Limb (tissue), 2 donors: ENCODE results near the gene FAM187B.
"Not testable (repeated sequence)": the region's sequence is repeated elsewhere in the genome, so short reads cannot be mapped to it uniquely, and the experiment has no call there.

ENCODE experiments used
- DNase-seq, 2 donors: peaks; one replicate each; pipeline ENCODE4 v3.0.0-alpha.2; 2016; ENCODE audit errors: extremely low spot score in 2 of 2

The FAM187B gene

GRCh38 chr19:35213663-35214632, 14.6 kb downstream of the FAM187B start:
- DNase-seq: peak; percentile 31 to 32

GRCh38 chr19:35212241-35212640, 16.3 kb downstream of the FAM187B start:
- no peak for DNase-seq

- DNase-seq: no peak
These were observed 16.9 kb downstream of the FAM187B start for GRCh38 chr19:35211545-35212230.

DNA sequence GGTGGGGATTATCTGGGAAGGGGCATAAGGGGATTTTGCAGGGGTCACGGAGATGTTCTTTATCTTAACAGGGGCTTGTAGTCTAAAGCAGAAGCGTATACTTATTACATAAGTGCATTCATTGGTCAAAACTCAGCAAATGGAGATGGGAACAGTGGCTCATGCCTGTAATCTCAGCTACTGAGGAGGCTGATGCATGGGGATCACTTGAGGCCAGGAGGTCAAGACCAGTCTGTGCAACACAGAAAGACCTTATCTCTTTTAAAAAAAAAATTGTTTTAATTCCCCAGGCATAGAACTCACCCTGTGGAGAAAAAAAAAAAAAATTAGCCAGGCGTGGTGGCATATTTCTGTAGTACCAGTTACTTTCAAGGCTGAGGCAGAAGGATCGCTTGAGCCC, 18.9 kb downstream of the FAM187B start:
- DNase-seq: no peak

GRCh38 chr19:35208121-35208520, 20.4 kb downstream of the FAM187B start:
- no peak for DNase-seq

DNA sequence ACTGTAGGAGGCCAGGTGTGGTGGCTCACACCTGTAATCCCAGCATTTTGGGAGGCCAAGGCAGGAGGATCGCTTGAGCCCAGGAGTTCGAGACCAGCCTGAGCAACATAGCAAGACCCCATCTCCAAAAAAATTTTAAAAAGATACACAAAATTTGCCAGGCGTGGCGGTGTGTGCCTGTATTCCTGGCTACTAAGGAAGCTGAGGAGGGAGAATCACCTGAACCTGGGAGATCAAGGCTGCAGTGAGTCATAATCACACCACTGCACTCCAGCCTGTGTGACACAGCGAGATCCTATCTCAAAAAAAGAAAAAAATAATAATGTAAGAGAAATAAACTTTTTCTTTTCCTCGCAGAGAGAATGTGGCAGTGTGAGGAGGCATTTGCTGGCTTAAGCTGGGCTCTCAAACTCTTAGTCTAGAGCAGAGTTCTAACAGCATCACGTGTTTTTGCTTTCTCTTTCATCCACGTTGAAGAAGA, 21.1 kb downstream of the FAM187B start:
- DNase-seq: no peak

DNA sequence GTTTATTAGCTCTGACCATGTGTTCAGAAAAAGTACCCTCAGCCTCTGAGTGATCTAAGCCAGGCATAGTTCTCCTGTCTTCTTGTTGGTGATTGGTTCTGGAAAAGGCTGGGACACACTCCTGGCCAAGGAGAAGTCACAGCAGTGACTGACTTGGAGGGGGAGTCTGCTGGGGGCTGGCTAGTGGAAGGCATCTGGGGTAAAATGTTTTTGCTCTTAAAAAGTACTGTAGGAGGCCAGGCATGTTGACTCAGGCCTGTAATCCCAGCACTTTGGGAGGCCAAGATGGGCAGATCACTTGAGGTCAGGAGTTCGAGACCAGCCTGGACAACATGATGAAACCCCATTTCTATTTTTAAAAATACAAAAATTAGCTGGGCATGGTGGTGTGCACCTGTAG, 21.7 kb downstream of the FAM187B start:
- DNase-seq: no peak

DNA sequence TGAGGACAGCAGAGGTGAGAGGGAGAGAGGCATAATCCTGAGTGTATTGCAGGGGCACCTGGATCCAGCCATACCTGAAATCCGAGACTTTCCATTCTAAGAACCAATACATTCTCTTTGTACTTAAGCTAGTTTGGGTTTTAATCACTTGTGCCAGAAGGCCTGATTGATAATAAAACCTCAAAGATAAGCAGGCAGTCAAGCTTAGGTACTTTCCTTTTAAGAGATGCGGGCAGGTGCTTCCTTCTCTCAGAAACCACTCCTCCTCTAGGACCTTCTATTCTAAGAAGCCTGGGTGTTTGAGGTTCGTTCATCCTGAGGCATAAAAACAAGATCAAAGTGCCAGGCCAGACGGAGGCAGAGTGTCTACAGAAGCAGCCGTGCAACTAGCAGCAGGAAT, 22.2 kb downstream of the FAM187B start:
- DNase-seq: no peak

- no peak for DNase-seq
These were observed 22.7 kb downstream of the FAM187B start for GRCh38 chr19:35205733-35206323.

DNA sequence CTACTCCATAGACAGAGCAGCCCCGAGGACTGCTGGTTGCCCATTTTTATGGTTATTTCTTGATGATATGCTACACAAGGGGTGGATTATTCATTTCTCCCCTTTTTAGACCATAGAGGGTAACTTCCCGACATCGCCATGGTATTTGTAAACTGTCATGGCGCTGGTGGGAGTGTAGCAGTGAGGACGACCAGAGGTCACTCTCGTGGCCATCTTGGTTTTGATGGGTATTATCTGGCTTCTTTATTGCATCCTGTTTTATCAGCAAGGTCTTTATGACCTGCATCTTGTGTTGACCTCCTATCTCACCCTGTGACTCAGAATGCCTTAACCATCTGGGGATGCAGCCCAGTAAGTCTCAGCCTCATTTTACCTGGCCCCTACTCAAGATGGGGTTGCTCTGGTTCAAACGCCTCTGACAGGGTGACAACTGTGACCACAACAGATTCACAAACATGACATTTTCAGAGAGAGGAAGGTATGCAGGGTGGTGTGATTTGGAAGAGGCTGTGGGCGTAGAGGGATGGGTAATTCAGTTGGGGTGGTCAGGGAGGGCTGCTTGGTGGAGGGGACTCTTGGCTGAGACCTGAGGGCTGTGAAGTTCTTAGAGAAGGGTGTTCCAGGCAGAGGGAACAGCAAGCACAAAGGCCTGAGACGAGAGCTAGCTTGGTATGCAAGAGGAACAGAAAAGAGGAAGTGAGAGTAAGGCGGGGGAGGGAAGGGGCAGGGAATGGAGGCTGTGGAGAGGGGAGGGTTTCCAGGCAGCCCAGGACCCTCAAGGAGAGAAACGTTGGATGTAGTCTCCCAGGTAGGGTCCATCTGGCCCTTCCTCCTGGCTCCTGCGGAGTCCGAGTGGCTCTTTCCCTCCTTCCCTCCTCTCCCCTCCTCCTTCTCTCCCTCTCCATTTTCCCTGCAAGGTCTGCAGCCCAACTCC, 23.5 kb downstream of the FAM187B start:
- no peak for DNase-seq

- DNase-seq: no peak
These were observed 25.5 kb downstream of the FAM187B start for GRCh38 chr19:35202722-35203688.

DNA sequence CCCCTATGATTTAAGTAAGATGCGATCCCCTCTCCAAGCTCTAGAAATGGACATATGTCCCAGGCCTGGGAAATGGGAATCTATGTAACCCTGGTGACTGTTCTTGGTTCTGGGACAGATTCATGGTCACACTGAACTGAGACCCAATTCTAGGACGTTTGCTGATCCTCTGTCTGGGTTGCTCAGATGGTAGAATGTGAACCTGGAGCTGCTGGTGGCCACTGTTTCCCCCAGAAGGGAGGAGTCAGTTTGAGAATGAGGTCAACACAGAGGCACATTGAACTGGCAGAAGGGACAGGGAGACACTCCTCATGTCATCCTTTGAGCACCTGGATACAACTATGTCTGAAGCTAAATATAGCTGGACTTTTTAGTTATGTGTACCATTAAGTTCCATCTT, 29.1 kb downstream of the FAM187B start:
- no peak for DNase-seq

- not testable (repeated sequence) for DNase-seq
These were observed 31.7 kb downstream of the FAM187B start for GRCh38 chr19:35196861-35197260.

GRCh38 chr19:35195830-35196229, 32.7 kb downstream of the FAM187B start:
- no peak for DNase-seq

DNA sequence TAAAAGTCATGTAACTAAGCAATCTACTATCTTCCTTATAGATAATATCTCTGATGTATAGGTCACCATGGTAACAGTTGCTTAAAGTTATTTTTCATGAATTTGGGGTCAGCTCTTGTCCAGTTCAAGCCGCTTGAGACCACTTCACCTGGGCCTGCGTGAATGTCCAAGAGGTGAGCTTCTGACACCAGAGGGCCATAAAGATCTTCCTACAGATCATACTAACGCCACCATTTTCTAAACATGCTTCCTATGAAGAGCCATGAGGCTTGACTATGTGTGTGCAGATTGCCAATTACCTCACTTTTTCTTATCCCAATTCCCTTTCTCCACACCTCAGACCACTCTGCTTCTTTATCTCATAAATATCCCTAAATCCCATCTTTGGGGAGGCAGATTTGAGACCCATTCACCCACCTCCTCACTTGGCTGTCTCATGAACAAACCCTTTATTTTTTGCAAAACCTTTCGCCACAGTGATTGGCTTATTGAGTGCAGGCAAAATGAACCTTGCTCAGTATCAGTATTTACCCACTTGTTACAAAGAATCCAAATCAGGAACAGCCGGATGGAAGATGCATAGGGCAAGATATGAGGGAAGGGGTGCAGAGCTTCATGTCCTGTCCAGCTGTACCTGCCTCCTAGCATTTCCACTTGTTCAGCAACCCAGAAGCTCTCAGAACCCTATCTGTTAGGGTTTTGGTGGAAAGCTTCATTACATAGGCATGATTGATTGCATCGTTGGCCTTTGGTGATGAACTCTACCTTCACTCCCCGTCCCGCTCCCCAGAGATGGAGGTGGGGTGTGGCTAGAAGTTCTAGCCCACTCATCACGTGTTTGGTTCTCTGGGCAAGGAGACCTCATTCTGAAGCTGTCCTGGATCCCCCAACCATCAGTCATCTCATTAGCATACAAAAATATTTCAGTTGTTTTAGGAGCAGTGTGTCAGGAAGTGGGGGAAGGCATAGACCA, 34.2 kb downstream of the FAM187B start:
- no peak for DNase-seq

DNA sequence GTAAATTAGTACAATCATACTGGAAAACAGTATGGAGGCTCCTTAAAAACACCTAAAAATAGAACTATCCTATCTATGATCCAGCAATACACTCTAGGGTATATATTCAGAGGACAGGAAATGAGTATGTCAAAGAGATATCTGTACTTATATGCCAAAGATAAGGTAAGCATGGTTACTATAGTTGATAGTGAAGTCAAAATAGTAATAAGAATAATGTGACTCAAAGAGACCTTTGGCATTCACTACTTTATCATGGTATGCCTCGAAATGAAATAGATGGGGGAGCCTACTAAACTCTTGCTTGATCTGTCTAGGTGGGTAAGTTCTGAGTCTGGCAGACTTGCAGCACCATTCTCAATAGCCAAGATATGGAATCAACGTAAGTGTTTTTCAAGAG, 43.7 kb downstream of the FAM187B start:
- no peak for DNase-seq

GRCh38 chr19:35184267-35184666, 44.3 kb downstream of the FAM187B start:
- no peak for DNase-seq

DNA sequence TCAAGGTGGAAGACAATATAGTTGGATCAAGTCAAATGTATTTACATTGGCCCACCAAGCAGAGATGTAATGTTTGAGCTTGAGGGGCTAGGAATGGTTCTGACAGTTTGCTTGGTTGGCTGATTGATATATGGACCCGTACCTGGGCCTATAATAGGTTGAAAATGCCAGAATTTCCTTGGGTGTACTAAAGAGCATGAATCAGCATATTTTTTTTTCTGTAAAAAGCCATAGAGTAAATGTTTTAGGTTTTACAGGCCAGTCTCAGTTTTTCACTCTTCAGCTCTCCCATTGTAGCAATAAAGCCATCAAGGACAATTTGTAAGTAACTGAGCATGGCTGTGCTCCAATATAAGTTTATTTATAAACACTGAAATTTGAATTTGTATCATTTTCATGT, 47.2 kb downstream of the FAM187B start:
- DNase-seq: no peak

GRCh38 chr19:35179830-35180229, 48.7 kb downstream of the FAM187B start:
- DNase-seq: no peak
